HT1080 (cell line): ENCODE results near the gene RFTN1. TPM values are rescaled to one million over a fixed set of nuclear protein-coding genes. Genes with fewer than 3 reads are reported as not detected.

Experiments
- DNase-seq: peaks from one replicate; pipeline ENCODE4 v3.0.0-alpha.2; 2015; ENCODE audit warnings: low read depth
- polyA plus RNA-seq, 2 experiments: library from polyadenylated mRNA; depleted of rRNA; stranded (reverse); fragments of >200 nt; gene quantifications; 2 replicates each; pipeline ENCODE4 v1.2.3, GENCODE V29; 2015
- total RNA-seq: library from RNA; depleted of rRNA; stranded (reverse); fragments of >200 nt; shearing (Covaris generic); gene quantifications from 2 replicates; pipeline ENCODE4 v1.2.3, GENCODE V29; 2014; rRNA removed

Gene RFTN1
- 38.4 and 43.8 TPM in 2 replicates for total RNA-seq
- polyA plus RNA-seq (2015; cell fraction: cytosol; rRNA removed), result 49.7 and 53.8 TPM in 2 replicates
- polyA plus RNA-seq (2015; cell fraction: nucleus; rRNA removed), result 51.3 and 55.0 TPM in 2 replicates

DNA sequence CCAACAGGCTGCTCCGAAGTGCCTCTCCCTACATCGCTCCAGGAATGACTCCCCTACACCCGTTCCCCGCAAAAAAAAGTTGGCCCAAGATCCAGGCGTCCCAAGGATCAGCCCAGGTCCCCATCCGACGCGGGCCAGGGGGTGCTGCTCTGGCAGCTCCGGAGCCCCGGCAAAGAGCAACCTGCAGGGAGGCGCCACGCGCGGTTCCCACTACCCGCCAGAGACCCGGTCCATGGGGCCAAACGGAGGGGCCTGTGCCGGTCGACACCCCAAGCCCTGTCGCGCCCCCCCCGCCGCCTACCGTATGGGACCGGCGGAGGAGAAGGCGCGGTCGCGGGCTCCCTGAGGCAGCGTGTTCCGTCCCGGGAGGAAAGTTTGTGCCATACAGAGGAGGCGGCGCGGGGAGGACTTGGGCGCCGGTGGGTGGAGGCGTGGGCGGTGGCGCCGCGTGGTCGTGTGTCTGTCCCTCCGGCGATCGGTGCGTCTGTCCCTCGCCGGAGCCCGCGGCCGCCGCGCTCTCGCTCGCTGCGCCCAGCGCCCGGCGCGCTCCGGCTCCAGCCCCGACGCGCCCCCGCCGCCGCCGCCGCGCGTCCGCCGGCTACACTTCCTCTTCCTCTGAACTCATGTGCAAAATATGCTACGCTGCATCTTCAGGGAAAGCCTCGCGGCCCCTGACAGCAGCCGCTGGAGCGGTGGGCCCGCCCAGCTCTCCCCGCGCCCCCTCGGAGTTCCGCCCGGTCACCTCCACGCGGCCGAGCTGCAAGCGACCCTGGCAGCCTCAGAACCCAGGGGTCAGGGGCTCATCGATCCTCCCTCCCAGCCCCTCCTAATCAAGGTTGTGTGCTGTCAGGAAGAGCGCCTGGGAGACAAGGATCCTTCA is at the start of gene RFTN1:
Gene RFTN1 (minus strand): TSS at position 559 of the 880 bp plus-strand sequence. CDS start 19,830 bp downstream, outside the sequence.
- peak; percentile 71 for DNase-seq

- no peak for DNase-seq
Measured at GRCh38 chr3:16559653-16560365, 46.3 kb upstream of the RFTN1 start.

GRCh38 chr3:16554126-16554525 is 40.6 kb upstream of the RFTN1 start:
- no peak for DNase-seq

DNA sequence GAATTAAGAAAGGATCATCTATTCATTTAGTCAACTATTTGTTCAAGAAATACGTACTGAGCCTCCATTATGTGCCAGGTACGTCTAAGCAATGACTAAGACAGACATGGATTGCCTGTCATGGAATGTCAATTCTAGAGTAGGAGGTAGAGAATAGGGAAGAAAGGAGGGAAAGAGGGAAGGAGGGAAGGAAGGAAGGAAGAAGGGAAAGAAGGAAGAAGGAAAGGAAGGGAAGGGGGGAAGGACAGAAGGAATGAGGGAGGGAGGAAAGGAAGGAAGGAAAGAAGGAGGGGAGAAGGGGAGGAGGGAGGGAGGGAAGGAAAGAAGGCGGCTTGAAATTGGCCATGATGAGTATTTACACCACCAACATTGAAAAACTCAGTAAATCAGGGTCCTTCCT is 39.3 kb upstream of the RFTN1 start:
- no peak for DNase-seq

DNA sequence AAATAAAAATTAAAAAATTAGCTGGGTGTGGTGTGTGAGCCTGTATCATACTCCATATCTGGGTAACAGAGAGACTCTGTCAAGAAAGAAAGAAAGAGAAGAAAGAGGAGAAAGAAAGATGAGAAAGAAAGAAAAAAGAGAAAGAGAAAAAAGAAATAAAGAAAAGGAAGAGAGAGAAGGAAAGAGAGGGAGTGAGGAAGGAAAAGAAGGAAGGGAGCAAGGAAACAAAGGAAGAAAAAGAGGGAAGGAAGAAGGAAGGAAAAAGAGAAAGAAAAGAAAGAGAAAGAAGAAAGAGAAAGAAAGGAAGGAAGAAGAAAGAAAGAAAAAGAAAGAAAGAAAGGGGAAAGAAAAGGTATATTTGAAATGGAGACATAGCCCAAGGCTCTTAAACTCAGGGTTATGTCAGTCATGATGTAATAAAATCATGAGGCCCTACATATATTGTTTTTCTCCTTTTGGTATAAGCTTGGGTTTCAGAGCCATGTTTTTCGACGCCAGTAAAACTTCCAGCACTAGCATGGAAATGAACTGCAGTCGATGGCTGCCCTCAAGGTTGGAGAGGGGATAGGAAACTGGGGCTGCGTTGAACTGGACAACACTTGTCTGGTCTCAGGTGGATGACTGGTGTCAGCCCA is 38.0 kb upstream of the RFTN1 start:
- DNase-seq, result no peak

DNA sequence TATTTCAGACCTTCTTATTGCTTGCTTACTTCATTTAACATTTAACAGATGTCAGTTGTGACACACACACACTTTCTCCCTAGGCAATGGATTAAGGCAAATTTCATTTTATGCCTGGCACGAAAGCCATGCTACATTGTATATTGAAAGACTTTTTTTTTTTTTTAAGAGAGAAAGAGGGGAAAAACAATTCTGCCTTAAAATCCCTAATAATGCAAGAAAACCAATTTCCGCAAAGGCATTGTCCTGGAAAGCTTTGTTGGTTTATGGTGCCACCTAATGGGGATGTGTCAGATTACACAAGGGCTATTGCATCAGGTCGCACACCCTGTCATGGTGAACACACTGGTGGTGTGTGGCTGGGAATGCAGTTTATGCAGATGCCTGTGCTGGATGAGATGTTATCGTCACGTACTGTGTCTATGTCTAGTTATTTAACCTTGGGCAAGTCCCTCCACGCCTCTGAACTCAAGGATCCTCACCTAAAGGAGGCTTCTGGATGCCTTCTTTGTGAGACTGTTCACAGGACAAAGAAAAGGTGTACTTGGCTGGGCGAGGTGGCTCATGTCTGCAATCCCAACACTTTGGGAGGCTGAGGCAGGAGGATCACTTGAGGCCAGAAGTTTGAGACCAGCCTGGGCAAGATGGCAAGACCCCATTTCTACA is 37.3 kb upstream of the RFTN1 start:
- peak; percentile 78 for DNase-seq

- DNase-seq, result no peak
Measured at GRCh38 chr3:16550305-16550675, 36.8 kb upstream of the RFTN1 start.

GRCh38 chr3:16548721-16549120 is 35.2 kb upstream of the RFTN1 start:
- DNase-seq, result peak; percentile 88

DNA sequence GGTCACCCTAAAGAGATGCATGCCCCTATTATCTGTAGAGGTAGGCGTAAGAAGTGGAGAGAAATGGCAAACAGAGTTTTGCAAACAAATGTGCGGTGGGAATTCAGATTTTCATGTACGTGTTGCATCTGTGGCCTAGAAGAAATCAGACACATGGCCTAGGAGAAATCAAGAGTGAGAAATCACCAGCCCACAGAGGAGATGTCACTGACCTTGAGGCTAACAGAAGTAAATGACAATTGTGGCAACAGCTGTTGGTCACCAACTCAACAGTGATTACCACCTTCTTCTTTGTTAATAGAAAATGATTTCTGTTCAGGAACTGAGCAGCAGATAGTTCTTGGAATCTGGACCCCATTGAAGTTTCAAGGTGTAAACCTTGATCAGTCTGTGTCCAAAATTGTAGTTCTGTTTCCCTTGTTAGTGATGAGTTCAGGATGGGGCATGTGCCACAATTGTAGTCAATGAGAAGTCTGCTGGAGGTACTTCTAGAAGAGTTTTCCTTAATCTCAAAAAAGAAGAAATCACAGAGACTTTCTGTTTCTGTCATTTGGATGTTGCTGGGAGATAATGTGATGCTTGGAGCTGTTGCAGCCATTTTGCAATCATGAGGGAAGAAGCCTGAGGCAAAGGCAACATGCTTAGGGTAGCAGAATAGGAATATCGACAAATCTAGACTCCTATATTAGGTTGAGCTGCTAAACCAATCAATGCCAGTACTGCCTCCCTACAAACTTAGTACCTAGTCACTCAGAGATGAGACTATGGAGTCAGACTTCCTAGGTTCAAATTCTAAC is 34.3 kb upstream of the RFTN1 start:
- no peak for DNase-seq

DNA sequence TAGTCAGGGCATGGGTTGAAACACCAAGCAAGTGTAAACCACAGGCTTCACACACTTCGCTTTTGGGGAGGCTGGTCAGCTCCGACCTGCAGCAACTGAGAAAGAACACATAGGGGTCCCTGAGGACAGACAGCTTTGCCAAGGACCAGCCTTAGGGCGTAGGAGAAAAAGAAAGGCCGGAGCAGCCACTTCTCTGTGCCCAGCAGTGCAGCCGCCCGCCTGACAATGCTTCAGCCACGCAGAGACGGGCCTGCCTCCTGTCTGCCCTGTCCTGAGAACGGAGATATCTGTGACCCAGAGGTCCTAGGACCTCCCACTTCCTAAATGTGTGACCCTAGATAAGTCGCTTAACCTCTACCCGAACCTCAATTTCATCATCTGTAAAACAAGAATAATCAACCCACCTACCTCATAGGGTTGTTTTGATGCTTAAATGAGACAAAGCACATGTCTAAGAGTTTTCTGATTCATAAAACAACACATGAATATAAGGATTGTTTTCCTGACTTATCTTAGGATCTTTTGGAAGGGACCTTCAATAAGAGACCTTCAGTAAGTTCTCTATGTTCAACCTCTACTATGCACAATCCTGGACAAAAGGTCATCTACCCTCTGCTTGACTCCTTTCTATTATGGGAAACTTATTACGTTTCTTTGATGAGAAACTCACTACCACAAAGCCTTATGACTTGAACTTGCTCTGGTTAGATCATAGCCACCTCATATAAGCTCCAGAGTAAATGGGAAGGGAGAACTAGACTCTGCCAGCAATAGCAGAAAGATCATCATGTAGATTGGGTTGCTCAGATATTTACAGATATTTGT is 32.9 kb upstream of the RFTN1 start:
- DNase-seq, result no peak

GRCh38 chr3:16545413-16546185 is 32.1 kb upstream of the RFTN1 start:
- DNase-seq, result no peak

DNA sequence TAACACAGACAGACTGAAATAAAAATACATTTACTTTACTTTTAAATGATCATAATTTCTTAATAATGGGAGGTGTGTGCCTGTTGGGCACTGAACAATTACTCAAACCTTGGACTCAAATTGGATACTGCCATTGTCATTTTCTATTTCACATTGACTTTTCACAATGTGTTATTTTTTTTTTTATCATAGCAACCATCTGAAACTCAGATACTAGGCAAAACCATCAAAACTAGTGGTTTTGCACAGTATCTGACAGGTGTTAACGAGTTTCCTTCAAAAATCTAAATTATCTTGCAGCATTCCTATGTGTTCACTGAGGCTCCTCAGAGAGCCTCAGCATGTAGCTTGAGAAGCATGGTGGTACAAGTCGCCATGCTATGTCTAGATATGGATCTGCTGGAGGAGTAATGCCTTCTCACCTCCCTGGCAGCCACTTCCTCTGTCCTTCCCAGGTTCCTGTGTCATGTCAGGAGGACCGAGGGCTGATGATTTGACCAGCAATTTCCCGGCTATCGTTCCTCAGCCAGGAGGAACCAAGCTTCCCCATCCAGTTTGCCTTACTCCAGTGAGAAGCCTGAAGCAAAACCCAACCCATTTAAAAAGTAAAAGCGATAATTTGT is 29.9 kb upstream of the RFTN1 start:
- no peak for DNase-seq

DNA sequence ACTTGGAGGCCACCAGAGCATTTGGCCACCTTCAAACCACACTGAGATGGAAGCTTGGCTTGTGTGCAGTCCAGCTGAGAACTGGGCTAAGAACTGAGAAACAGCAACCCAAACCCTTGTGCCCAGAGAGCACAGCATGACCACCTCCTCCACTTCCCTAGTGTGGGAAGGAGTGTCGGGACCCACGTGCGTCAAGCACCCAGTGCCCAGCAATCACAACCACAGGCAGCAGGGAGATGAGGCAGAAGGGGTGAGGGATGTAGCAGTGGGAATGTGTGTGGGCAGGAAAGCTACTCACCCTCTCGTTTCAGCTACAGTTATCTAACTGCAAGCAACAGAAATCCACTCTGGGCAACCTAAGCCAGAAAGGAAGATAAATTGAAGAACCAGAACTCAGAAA is 25.0 kb upstream of the RFTN1 start:
- DNase-seq, result no peak

DNA sequence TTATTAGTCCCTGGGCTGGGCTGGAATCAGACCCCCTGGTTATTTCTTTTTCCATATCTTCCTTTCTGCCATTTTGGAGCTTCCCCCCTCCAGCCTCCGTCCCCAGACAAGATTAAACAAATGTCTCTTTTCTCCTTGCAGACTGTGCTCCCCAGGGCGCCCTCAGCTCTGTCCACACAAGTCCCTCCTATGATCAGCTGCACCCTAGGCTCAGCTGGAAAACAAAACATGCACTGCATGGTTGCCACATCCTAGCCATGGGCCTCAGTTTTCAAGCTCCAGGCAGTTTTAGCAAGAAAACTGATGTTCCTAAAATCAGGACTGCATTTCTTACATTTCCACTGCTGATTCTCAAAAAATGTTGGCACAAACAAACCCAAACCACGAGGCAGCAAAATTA is 23.5 kb upstream of the RFTN1 start:
- no peak for DNase-seq

- no peak for DNase-seq
Measured at GRCh38 chr3:16536344-16536663, 22.8 kb upstream of the RFTN1 start.

DNA sequence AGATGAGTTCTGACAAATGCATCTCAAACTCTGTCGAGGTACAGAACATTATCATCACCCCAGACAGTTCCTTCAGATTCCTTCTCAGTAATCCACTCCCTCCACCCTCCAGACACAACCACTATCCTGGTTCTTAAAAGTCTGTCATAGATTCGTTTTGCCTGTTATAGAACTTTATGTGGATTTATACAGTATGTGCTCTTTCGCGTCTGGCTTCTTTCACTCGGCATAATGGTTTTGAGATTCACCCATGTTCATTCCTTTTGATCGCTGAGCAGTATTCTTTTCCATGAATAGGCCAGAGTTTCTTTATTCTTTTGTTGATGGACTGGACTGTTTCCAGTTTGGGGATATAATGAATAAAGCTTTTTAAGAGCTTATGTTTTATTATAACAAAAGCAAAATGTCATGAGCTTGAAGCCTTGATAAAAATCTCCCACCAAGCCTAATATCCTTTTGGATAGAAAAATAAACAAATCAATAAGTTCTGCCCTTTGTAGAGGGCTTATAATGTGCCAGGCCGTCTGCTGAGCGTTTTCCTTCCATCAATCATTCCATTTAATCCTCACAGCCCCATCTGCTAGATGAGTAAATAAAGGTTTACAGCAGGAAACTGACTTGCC is 21.3 kb upstream of the RFTN1 start:
- no peak for DNase-seq

GRCh38 chr3:16533928-16534574 is 20.6 kb upstream of the RFTN1 start:
- DNase-seq, result no peak

- DNase-seq, result no peak
Measured at GRCh38 chr3:16529264-16529663, 15.8 kb upstream of the RFTN1 start.
